Erythroblast (primary cell): ENCODE data around the gene RET.
A peak's percentile ranks its signal among the peaks of the same experiment; 100 is the strongest.

ENCODE experiments used
- DNase-seq, 2 experiments: peaks; one replicate each; lab custom pipeline; 2025; lab: John Stamatoyannopoulos, UW
- GATA1 ChIP-seq: IDR thresholded peaks from 2 replicates; pipeline ENCODE4 v1.6.1; 2011; ENCODE audit warnings: low read depth, mild to moderate bottlenecking, control low read depth, low read length, moderate library complexity
- POLR2A ChIP-seq: IDR thresholded peaks from 2 replicates; pipeline ENCODE4 v1.6.1; 2011; ENCODE audit warnings: mild to moderate bottlenecking, low read length

The RET gene

GRCh38 chr10:43156590-43157341, 79.9 kb downstream of the RET start:
- no peak for TF ChIP-seq GATA1
- TF ChIP-seq POLR2A, result no peak
- no peak for DNase-seq

GRCh38 chr10:43158636-43159035, 81.8 kb downstream of the RET start:
- TF ChIP-seq GATA1 (no peak), POLR2A (no peak)
- DNase-seq, result no peak

GRCh38 chr10:43160046-43160920, 83.4 kb downstream of the RET start:
- DNase-seq, result no peak
- TF ChIP-seq POLR2A (no peak), GATA1 (no peak)

- TF ChIP-seq GATA1 (no peak), POLR2A (no peak)
- no peak for DNase-seq
Measured at GRCh38 chr10:43160921-43161255, 84.0 kb downstream of the RET start.

- no peak for DNase-seq
- TF ChIP-seq POLR2A (no peak), GATA1 (no peak)
Measured at GRCh38 chr10:43162604-43163003, 85.7 kb downstream of the RET start.

GRCh38 chr10:43166207-43166879, 89.5 kb downstream of the RET start:
- no peak for TF ChIP-seq POLR2A
- TF ChIP-seq GATA1, result no peak
- DNase-seq, result no peak

GRCh38 chr10:43166880-43167497, 90.1 kb downstream of the RET start:
- no peak for DNase-seq
- TF ChIP-seq GATA1, result no peak

GRCh38 chr10:43167498-43167889, 90.6 kb downstream of the RET start:
- DNase-seq, result no peak
- no peak for TF ChIP-seq POLR2A
- TF ChIP-seq GATA1, result no peak

- no peak for DNase-seq
- no peak for TF ChIP-seq POLR2A
- no peak for TF ChIP-seq GATA1
Measured at GRCh38 chr10:43170491-43170890, 93.6 kb downstream of the RET start.

GRCh38 chr10:43172645-43173044, 95.8 kb downstream of the RET start:
- DNase-seq, result no peak
- no peak for TF ChIP-seq GATA1

- no peak for TF ChIP-seq POLR2A
- no peak for TF ChIP-seq GATA1
- no peak for DNase-seq
Measured at GRCh38 chr10:43173120-43173519, 96.3 kb downstream of the RET start.

- DNase-seq, result peak; percentile 51 to 77
- TF ChIP-seq POLR2A, result no peak
- no peak for TF ChIP-seq GATA1
Measured at GRCh38 chr10:43174969-43175368, 98.1 kb downstream of the RET start.

- TF ChIP-seq POLR2A (no peak), GATA1 (no peak)
- no peak for DNase-seq
Measured at GRCh38 chr10:43176271-43176670, 99.4 kb downstream of the RET start.
